CD14-positive monocyte (primary cell): ENCODE measurements around the gene CCDC197. TPM values are rescaled to one million over a fixed set of nuclear protein-coding genes. Genes with fewer than 3 reads are reported as not detected.

Experiments used
- DNase-seq, 3 donors: peaks; one replicate each; pipeline ENCODE4 v3.0.0-alpha.2; 2011 to 2022
- H2AFZ ChIP-seq: 2 replicates; pipeline ENCODE4 v1.6.0; 2012; ENCODE audit warnings: mild to moderate bottlenecking, low read depth, low read length, inconsistent platforms; ENCODE audit not compliant: insufficient read depth, poor library complexity, severe bottlenecking
- H3K27ac ChIP-seq, 2 donors: 1 replicate in 1 of 2; 2 replicates in 1 of 2; pipeline ENCODE4 v1.5.1; 2012 to 2013; ENCODE audit warnings: low read length in 2 of 2, control low read depth in 1 of 2, inconsistent platforms in 1 of 2, low read depth in 1 of 2, mild to moderate bottlenecking in 1 of 2
- H3K27me3 ChIP-seq, 2 donors: one replicate each; pipeline versions ENCODE4 v1.6.0 to v1.6.1; 2011 to 2013; ENCODE audit warnings: low read length in 2 of 2; ENCODE audit not compliant: control insufficient read depth in 2 of 2, insufficient read depth in 2 of 2
- H3K36me3 ChIP-seq, 2 donors: replicated peaks in 1 of 2; 1 replicate in 1 of 2; 2 replicates in 1 of 2; pipeline versions ENCODE4 v1.5.1 to v1.6.1; 2012 to 2013; ENCODE audit warnings: low read length in 2 of 2, control low read depth in 1 of 2, inconsistent platforms in 1 of 2, mild to moderate bottlenecking in 1 of 2; ENCODE audit not compliant: insufficient read depth in 2 of 2, control insufficient read depth in 1 of 2
- H3K4me1 ChIP-seq, 2 donors: 1 replicate in 1 of 2; 2 replicates in 1 of 2; pipeline versions ENCODE4 v1.5.1 to v1.6.1; 2012 to 2013; ENCODE audit warnings: low read length in 2 of 2, control low read depth in 1 of 2, inconsistent platforms in 1 of 2, mild to moderate bottlenecking in 1 of 2, moderate library complexity in 1 of 2; ENCODE audit not compliant: insufficient read depth in 2 of 2, control insufficient read depth in 1 of 2
- H3K4me2 ChIP-seq: replicated peaks from 2 replicates; pipeline ENCODE3; 2012; ENCODE audit warnings: low read length, moderate library complexity, mild to moderate bottlenecking; ENCODE audit not compliant: poor library complexity, severe bottlenecking; ENCODE audit errors: extremely low read depth
- H3K4me3 ChIP-seq, 3 experiments: fragments of 200-600 bp in 1 of 3; sonication (generic) in 1 of 3; replicated peaks in 1 of 3; 1 replicate in 2 of 3; 2 replicates in 1 of 3; pipeline ENCODE4 v1.5.1; 2011 to 2013; ENCODE audit warnings: low read length in 3 of 3, mild to moderate bottlenecking in 3 of 3, control low read depth in 2 of 3, low read depth in 2 of 3, inconsistent platforms in 1 of 3, moderate library complexity in 1 of 3
- H3K79me2 ChIP-seq: 2 replicates; pipeline ENCODE4 v1.6.0; 2012; ENCODE audit warnings: mild to moderate bottlenecking, control low read depth, inconsistent platforms, low read length, moderate library complexity; ENCODE audit not compliant: insufficient read depth
- H3K9ac ChIP-seq: 2 replicates; pipeline ENCODE4 v1.6.0; 2017; ENCODE audit warnings: low read length, mild to moderate bottlenecking; ENCODE audit not compliant: insufficient read depth, poor library complexity, severe bottlenecking
- H3K9me3 ChIP-seq, 2 donors: replicated peaks in 1 of 2; 1 replicate in 1 of 2; 2 replicates in 1 of 2; pipeline versions ENCODE4 v1.5.1 to v1.6.1; 2012 to 2013; ENCODE audit warnings: low read length in 2 of 2, control low read depth in 1 of 2; ENCODE audit not compliant: control insufficient read depth in 1 of 2, insufficient read depth in 1 of 2
- H4K20me1 ChIP-seq: 2 replicates; pipeline ENCODE4 v1.6.0; 2012; ENCODE audit warnings: mild to moderate bottlenecking, low read length, control low read depth, moderate library complexity; ENCODE audit not compliant: insufficient read depth
- H3K27ac Mint-ChIP-seq, 7 donors: one replicate each; pipeline ENCODE4 v1.8.0; 2020; ENCODE audit warnings: mild to moderate bottlenecking in 7 of 7, mixed read lengths in 7 of 7, moderate library complexity in 6 of 7, inconsistent platforms in 2 of 7
- H3K27me3 Mint-ChIP-seq, 3 donors: one replicate each; pipeline ENCODE4 v1.8.0; 2021 to 2022; ENCODE audit warnings: low read depth in 3 of 3, mild to moderate bottlenecking in 3 of 3, mixed read lengths in 3 of 3, moderate library complexity in 3 of 3, inconsistent platforms in 1 of 3
- H3K36me3 Mint-ChIP-seq, 2 donors: one replicate each; pipeline ENCODE4 v1.8.0; 2020; ENCODE audit warnings: mixed read lengths in 2 of 2, inconsistent platforms in 1 of 2, mild to moderate bottlenecking in 1 of 2
- H3K4me1 Mint-ChIP-seq: one replicate; pipeline ENCODE4 v1.8.0; 2020; ENCODE audit warnings: mild to moderate bottlenecking, mixed read lengths
- H3K4me3 Mint-ChIP-seq, 2 donors: one replicate each; pipeline ENCODE4 v1.8.0; 2020; ENCODE audit warnings: mild to moderate bottlenecking in 2 of 2, mixed read lengths in 2 of 2, moderate library complexity in 1 of 2
- H3K9me3 Mint-ChIP-seq, 7 donors: one replicate each; pipeline ENCODE4 v1.8.0; 2020 to 2022; ENCODE audit warnings: mixed read lengths in 7 of 7, mild to moderate bottlenecking in 6 of 7, moderate library complexity in 6 of 7, inconsistent platforms in 2 of 7
- CTCF ChIP-seq: fragments of 200-600 bp; IDR thresholded peaks from one replicate; pipeline ENCODE4 v1.8.0; 2022; ENCODE audit warnings: antibody characterized with exemption, mild to moderate bottlenecking
- WGBS: methylation state at CpG from one replicate; pipeline ENCODE4 v1.1.5; 2013; ENCODE audit warnings: missing lambda C conversion rate; ENCODE audit not compliant: insufficient coverage; 5-methylcytosine and 5-hydroxymethylcytosine counted together
- intact Hi-C, 2 donors: fragments of 100-400 bp; cut with micrococcal nuclease; formaldehyde crosslinking; loops; one replicate each; pipeline versions ENCODE4 v1.15.0 to v1.15.1; 2023
- polyA plus RNA-seq, 3 donors: library from polyadenylated mRNA; depleted of rRNA in 1 of 3; unstranded in 2 of 3; stranded (reverse) in 1 of 3; fragments of 300-500 nt in 2 of 3; fragments of >200 nt in 1 of 3; fragmentation: Illumina TruSeq in 2 of 3; gene quantifications; 1 replicate in 2 of 3; 2 replicates in 1 of 3; pipeline ENCODE4 v1.2.3, GENCODE V29; 2012 to 2021

The CCDC197 gene
- polyA plus RNA-seq, 3 donors = not detected

- Histone ChIP-seq H3K4me1 (no peaks in the 10 kb centered on the region), H3K27me3 (no peaks in the 10 kb centered on the region), H3K4me3 (no peak overlapping the region), H2AFZ (no peak overlapping the region), H3K9ac (no peak overlapping the region), H4K20me1 (no peaks in the 10 kb centered on the region), H3K27ac (no peak overlapping the region), H3K9me3 (no peaks in the 10 kb centered on the region), H3K79me2 (no peaks in the 10 kb centered on the region), H3K4me2 (no peak overlapping the region), H3K36me3 (no peaks in the 10 kb centered on the region)
- WGBS = 46% methylated on average over 5 of the region's 14 CpGs
- peaks cover 5 to 14% (median 13%) of the 10 kb centered on the region in 3 donors for H3K27me3 Mint-ChIP-seq
- peak; percentile 64 for TF ChIP-seq CTCF
- no peak overlapping the region for H3K4me3 Mint-ChIP-seq
- DNase-seq = no peak
- no peaks in the 10 kb centered on the region for H3K36me3 Mint-ChIP-seq
- H3K9me3 Mint-ChIP-seq = no peaks in the 10 kb centered on the region
- H3K27ac Mint-ChIP-seq = peak overlapping the region in 1 of 7 donors; percentile 2
- H3K4me1 Mint-ChIP-seq = peaks cover 4% of the 10 kb centered on the region
- intact Hi-C loops = no loop called here
These were observed 8.4 kb downstream of the CCDC197 start for GRCh38 chr14:94005324-94006073.

DNA sequence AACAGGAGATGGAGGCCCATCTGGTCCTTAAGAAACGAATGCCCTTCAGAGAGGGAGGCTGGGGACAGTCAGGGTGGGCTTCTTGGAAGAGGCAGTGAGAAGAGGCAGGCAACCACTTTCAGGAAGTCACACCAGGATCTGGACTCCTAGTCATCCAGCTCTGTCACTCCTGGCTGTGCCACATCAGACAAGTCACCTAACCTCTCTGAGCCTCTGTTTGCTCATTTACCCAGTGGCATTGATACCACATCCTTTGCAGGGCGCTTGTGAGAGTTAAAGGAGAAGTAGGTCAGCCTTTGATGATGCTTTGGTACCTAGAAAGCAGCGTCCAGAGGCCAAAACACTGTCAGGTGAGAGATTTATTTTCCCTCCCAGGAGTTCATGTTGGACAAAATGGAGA, 11.1 kb downstream of the CCDC197 start:
- Mint-ChIP-seq H3K9me3 (no peaks in the 10 kb centered on the region), H3K4me1 (peaks cover 8% of the 10 kb centered on the region), H3K27ac (no peak overlapping the region), H3K4me3 (no peak overlapping the region), H3K27me3 (peaks cover 6 to 11% (median 8%) of the 10 kb centered on the region in 3 donors), H3K36me3 (no peaks in the 10 kb centered on the region)
- Histone ChIP-seq H3K27me3 (no peaks in the 10 kb centered on the region), H3K79me2 (no peaks in the 10 kb centered on the region), H3K27ac (no peak overlapping the region), H2AFZ (no peak overlapping the region), H3K4me3 (no peak overlapping the region), H3K9ac (no peak overlapping the region), H3K9me3 (no peaks in the 10 kb centered on the region), H3K4me2 (no peak overlapping the region), H4K20me1 (no peaks in the 10 kb centered on the region), H3K36me3 (no peaks in the 10 kb centered on the region), H3K4me1 (peaks cover 0 to 3% of the 10 kb centered on the region in 2 donors)
- no peak for DNase-seq
- intact Hi-C loops = no loop called here
- 79% methylated on average over 3 of the region's 3 CpGs for WGBS
- TF ChIP-seq CTCF = no peak
